ENCODE data around the gene KRT10. TPM values are rescaled to one million over a fixed set of nuclear protein-coding genes. Genes with fewer than 3 reads are reported as not detected.
A peak's percentile ranks its signal among the peaks of the same experiment; 100 is the strongest.

Gene KRT10
- total RNA-seq, 1 donor: 2.2 TPM

GRCh38 chr17:40820228-40820838 is 2.1 kb downstream of the KRT10 start:
- Histone ChIP-seq H2AFZ (ENCODE audit: low read length) (no peak overlapping the region), H3K36me3 (ENCODE audit: insufficient read depth, low read length) (peaks cover 11% of the 10 kb centered on the region), H3K4me1 (ENCODE audit: insufficient read depth, low read length) (peaks cover 8% of the 10 kb centered on the region), H3K9me3 (ENCODE audit: low read depth, low read length) (no peaks in the 10 kb centered on the region), H3K79me2 (ENCODE audit: insufficient read depth, low read length) (peaks cover 29% of the 10 kb centered on the region), H4K20me1 (ENCODE audit: insufficient read depth, low read length) (no peaks in the 10 kb centered on the region), H3K4me3 (ENCODE audit: insufficient read depth, low read length) (peak overlapping the region; percentile 83), H3K4me2 (ENCODE audit: insufficient read depth, low read length) (peak overlapping the region; percentile 74), H3K27me3 (ENCODE audit: insufficient read depth, low read length) (no peaks in the 10 kb centered on the region), H3K27ac (ENCODE audit: low read depth, low read length) (no peak overlapping the region)
- no peak for TF ChIP-seq CTCF (IDR thresholded peaks at IDR 0.05; ENCODE audit: extremely low read depth, low read depth, low read length)
- no peak for DNase-seq (ENCODE audit: insufficient read length, low spot score, missing footprints)

- Histone ChIP-seq H3K4me1 (ENCODE audit: insufficient read depth, low read length) (peaks cover 8% of the 10 kb centered on the region), H3K36me3 (ENCODE audit: insufficient read depth, low read length) (peaks cover 11% of the 10 kb centered on the region), H3K4me2 (ENCODE audit: insufficient read depth, low read length) (peak overlapping the region; percentile 74), H2AFZ (ENCODE audit: low read length) (peak overlapping the region; percentile 76), H3K79me2 (ENCODE audit: insufficient read depth, low read length) (peaks cover 29% of the 10 kb centered on the region), H3K4me3 (ENCODE audit: insufficient read depth, low read length) (peak overlapping the region; percentile 83), H3K27ac (ENCODE audit: low read depth, low read length) (peak overlapping the region; percentile 82), H3K27me3 (ENCODE audit: insufficient read depth, low read length) (no peaks in the 10 kb centered on the region), H3K9me3 (ENCODE audit: low read depth, low read length) (no peaks in the 10 kb centered on the region), H4K20me1 (ENCODE audit: insufficient read depth, low read length) (no peaks in the 10 kb centered on the region)
- DNase-seq (ENCODE audit: insufficient read length, low spot score, missing footprints): peak; percentile 56
- TF ChIP-seq CTCF (IDR thresholded peaks at IDR 0.05; ENCODE audit: extremely low read depth, low read depth, low read length): no peak
Observed at GRCh38 chr17:40819528-40820125, 2.8 kb downstream of the KRT10 start.

GRCh38 chr17:40818733-40819527 is 3.5 kb downstream of the KRT10 start:
- Histone ChIP-seq H3K4me1 (ENCODE audit: insufficient read depth, low read length) (peaks cover 8% of the 10 kb centered on the region), H3K79me2 (ENCODE audit: insufficient read depth, low read length) (peaks cover 25% of the 10 kb centered on the region), H3K9me3 (ENCODE audit: low read depth, low read length) (no peaks in the 10 kb centered on the region), H3K36me3 (ENCODE audit: insufficient read depth, low read length) (peaks cover 11% of the 10 kb centered on the region), H3K4me3 (ENCODE audit: insufficient read depth, low read length) (peak overlapping the region; percentile 83), H4K20me1 (ENCODE audit: insufficient read depth, low read length) (no peaks in the 10 kb centered on the region), H3K27me3 (ENCODE audit: insufficient read depth, low read length) (no peaks in the 10 kb centered on the region), H2AFZ (ENCODE audit: low read length) (peak overlapping the region; percentile 76), H3K27ac (ENCODE audit: low read depth, low read length) (peak overlapping the region; percentile 82), H3K4me2 (ENCODE audit: insufficient read depth, low read length) (peak overlapping the region; percentile 87)
- DNase-seq (ENCODE audit: insufficient read length, low spot score, missing footprints): peak; percentile 90
- no peak for TF ChIP-seq CTCF (IDR thresholded peaks at IDR 0.05; ENCODE audit: extremely low read depth, low read depth, low read length)

GRCh38 chr17:40818343-40818732 is 4.1 kb downstream of the KRT10 start:
- peak overlapping the region; percentile 23 for H2AFZ ChIP-seq (ENCODE audit: low read length)
- no peak for DNase-seq (ENCODE audit: insufficient read length, low spot score, missing footprints)

More at GRCh38 chr17:40818343-40818732, 4.1 kb downstream of the KRT10 start:
- H4K20me1 ChIP-seq (ENCODE audit: insufficient read depth, low read length): no peaks in the 10 kb centered on the region
- H3K27me3 ChIP-seq (ENCODE audit: insufficient read depth, low read length): no peaks in the 10 kb centered on the region
- peaks cover 11% of the 10 kb centered on the region for H3K36me3 ChIP-seq (ENCODE audit: insufficient read depth, low read length)
- peak overlapping the region; percentile 87 for H3K4me2 ChIP-seq (ENCODE audit: insufficient read depth, low read length)
- no peak for TF ChIP-seq CTCF (IDR thresholded peaks at IDR 0.05; ENCODE audit: extremely low read depth, low read depth, low read length)
- peak overlapping the region; percentile 83 for H3K4me3 ChIP-seq (ENCODE audit: insufficient read depth, low read length)
- H3K79me2 ChIP-seq (ENCODE audit: insufficient read depth, low read length): peaks cover 25% of the 10 kb centered on the region
- H3K4me1 ChIP-seq (ENCODE audit: insufficient read depth, low read length): peaks cover 8% of the 10 kb centered on the region
- peak overlapping the region; percentile 72 for H3K27ac ChIP-seq (ENCODE audit: low read depth, low read length)
- H3K9me3 ChIP-seq (ENCODE audit: low read depth, low read length): no peaks in the 10 kb centered on the region

Data from osteoblast (primary cell).